Fibroblast of lung (primary cell): ENCODE results near the gene CAPN3.

Source experiments
- CTCF ChIP-seq, 2 donors: IDR thresholded peaks in 1 of 2; conservative IDR thresholded peaks in 1 of 2; 1 replicate in 1 of 2; 2 replicates in 1 of 2; pipeline ENCODE4 v1.5.1; 2011 to 2012; ENCODE audit warnings: low read length in 2 of 2, control low read depth in 1 of 2, inconsistent platforms in 1 of 2, low read depth in 1 of 2, mild to moderate bottlenecking in 1 of 2
- EZH2 ChIP-seq: IDR thresholded peaks from 2 replicates; pipeline ENCODE4 v1.5.1; 2012; ENCODE audit warnings: low read length, control low read depth, mild to moderate bottlenecking; ENCODE audit errors: missing control alignments

GRCh38 chr15:42385206-42385979, 26.1 kb downstream of the CAPN3 start:
- peak; percentile 43 to 87 for TF ChIP-seq CTCF (conservative IDR thresholded peaks at IDR 0.05 in 1 of 2, IDR thresholded peaks at IDR 0.05 in 1 of 2; ENCODE audit: low read depth in 1 of 2, low read length in 2 of 2)
- TF ChIP-seq EZH2: no peak
